ENCODE data around the gene PAM. TPM values are rescaled to one million over a fixed set of nuclear protein-coding genes. Genes with fewer than 3 reads are reported as not detected.

PAM gene
- total RNA-seq, 1 experiment from 2014 or later = 142 TPM

GRCh38 chr5:102715082-102715807 is 39.9 kb upstream of the PAM start:
- CTCF ChIA-PET = interaction anchor here (0.8 to 1.2 kb wide), 6 partner anchors 9 to 41 kb away, joined by 3 to 7 read pairs (median 4); no protein-coding TSS in a partner anchor

DNA sequence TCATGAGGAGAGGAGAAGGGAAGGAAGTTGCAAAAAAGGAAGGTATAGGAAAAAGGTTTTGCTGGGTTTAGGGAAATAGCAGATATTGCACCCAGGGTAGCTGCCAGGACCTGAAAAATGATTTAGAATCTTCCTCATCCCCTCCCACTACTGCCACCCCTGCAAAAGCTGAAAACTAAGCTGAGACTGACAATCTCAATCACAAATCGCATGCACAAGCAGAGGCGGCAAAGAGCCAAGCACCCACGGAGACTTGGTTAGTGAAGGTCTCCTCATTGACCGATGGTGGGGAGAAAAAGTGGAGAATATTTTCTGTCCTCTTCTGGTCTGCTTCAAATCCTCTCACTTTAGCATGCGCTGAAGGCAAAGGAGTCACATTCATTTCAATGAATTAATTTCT is 39.1 kb upstream of the PAM start:
- Mint-ChIP-seq H3K4me3 (ENCODE audit: low read depth, unreplicated experiment) (no peak overlapping the region), H3K36me3 (ENCODE audit: insufficient read depth, unreplicated experiment) (no peaks in the 10 kb centered on the region), H3K27ac (ENCODE audit: unreplicated experiment) (no peak overlapping the region), H3K27me3 (ENCODE audit: unreplicated experiment) (no peaks in the 10 kb centered on the region), H3K4me1 (ENCODE audit: low read depth, unreplicated experiment) (peaks cover 35% of the 10 kb centered on the region), H3K9me3 (ENCODE audit: low read depth, unreplicated experiment) (no peaks in the 10 kb centered on the region)
- TF ChIP-seq CTCF (IDR thresholded peaks at IDR 0.05; ENCODE audit: unreplicated experiment) = no peak
- BruUV-seq (replicated peaks) = no TSS peak
- CTCF ChIA-PET = interaction anchor here (0.8 to 1.2 kb wide), 4 partner anchors 10 to 40 kb away, joined by 3 to 7 read pairs (median 4); no protein-coding TSS in a partner anchor
- intact Hi-C loops (cut with micrococcal nuclease; ENCODE audit: unreplicated experiment) = no loop called here
- DNase-seq = no peak

More at GRCh38 chr5:102715082-102715807, 39.9 kb upstream of the PAM start:
- Mint-ChIP-seq H3K9me3 (ENCODE audit: low read depth, unreplicated experiment) (no peaks in the 10 kb centered on the region), H3K4me1 (ENCODE audit: low read depth, unreplicated experiment) (peaks cover 35% of the 10 kb centered on the region), H3K4me3 (ENCODE audit: low read depth, unreplicated experiment) (no peak overlapping the region), H3K36me3 (ENCODE audit: insufficient read depth, unreplicated experiment) (no peaks in the 10 kb centered on the region), H3K27me3 (ENCODE audit: unreplicated experiment) (no peaks in the 10 kb centered on the region), H3K27ac (ENCODE audit: unreplicated experiment) (no peak overlapping the region)
- no peak for TF ChIP-seq CTCF (IDR thresholded peaks at IDR 0.05; ENCODE audit: unreplicated experiment)
- DNase-seq = peak; percentile 13
- intact Hi-C loops (cut with micrococcal nuclease; ENCODE audit: unreplicated experiment) = no loop called here
- no TSS peak for BruUV-seq (replicated peaks)

- intact Hi-C loops (cut with micrococcal nuclease; ENCODE audit: unreplicated experiment) = no loop called here
- H3K4me1 Mint-ChIP-seq (ENCODE audit: low read depth, unreplicated experiment) = peaks cover 52% of the 10 kb centered on the region
- H3K4me3 Mint-ChIP-seq (ENCODE audit: low read depth, unreplicated experiment) = peak overlapping the region; percentile 31
- no TSS peak for BruUV-seq (replicated peaks)
- no peak for DNase-seq
- CTCF ChIA-PET = interaction anchor here (0.7 to 1.2 kb wide), 2 partner anchors 37 to 570 kb away, joined by 3 to 5 read pairs; no protein-coding TSS in a partner anchor
- peaks cover 4% of the 10 kb centered on the region for H3K9me3 Mint-ChIP-seq (ENCODE audit: low read depth, unreplicated experiment)
- no peaks in the 10 kb centered on the region for H3K36me3 Mint-ChIP-seq (ENCODE audit: insufficient read depth, unreplicated experiment)
- no peak for TF ChIP-seq CTCF (IDR thresholded peaks at IDR 0.05; ENCODE audit: unreplicated experiment)
- peak overlapping the region; percentile 84 for H3K27ac Mint-ChIP-seq (ENCODE audit: unreplicated experiment)
- H3K27me3 Mint-ChIP-seq (ENCODE audit: unreplicated experiment) = no peaks in the 10 kb centered on the region
Measured at GRCh38 chr5:102718819-102719218, 36.3 kb upstream of the PAM start.

- TF ChIP-seq CTCF (IDR thresholded peaks at IDR 0.05; ENCODE audit: unreplicated experiment) = no peak
- no peak overlapping the region for H3K27ac Mint-ChIP-seq (ENCODE audit: unreplicated experiment)
- BruUV-seq (replicated peaks) = no TSS peak
- CTCF ChIA-PET = interaction anchor here (0.6 kb wide), 1 partner anchor 43 kb away, joined by 3 read pairs; no protein-coding TSS in a partner anchor
- H3K4me3 Mint-ChIP-seq (ENCODE audit: low read depth, unreplicated experiment) = no peak overlapping the region
- no peaks in the 10 kb centered on the region for H3K36me3 Mint-ChIP-seq (ENCODE audit: insufficient read depth, unreplicated experiment)
- H3K4me1 Mint-ChIP-seq (ENCODE audit: low read depth, unreplicated experiment) = peaks cover 49% of the 10 kb centered on the region
- H3K9me3 Mint-ChIP-seq (ENCODE audit: low read depth, unreplicated experiment) = peaks cover 4% of the 10 kb centered on the region
- intact Hi-C loops (cut with micrococcal nuclease; ENCODE audit: unreplicated experiment) = no loop called here
- no peaks in the 10 kb centered on the region for H3K27me3 Mint-ChIP-seq (ENCODE audit: unreplicated experiment)
- no peak for DNase-seq
Measured at GRCh38 chr5:102719886-102720285, 35.2 kb upstream of the PAM start.
